22Rv1 (cell line): Measurements from ENCODE around the gene ATP11B.

Experiments used
- CTCF ChIP-seq: fragments of 450-650 bp; IDR thresholded peaks from 2 replicates; pipeline ENCODE4 v1.5.1; 2017; ENCODE audit warnings: mild to moderate bottlenecking
- ZFX ChIP-seq: fragments of 450-650 bp; IDR thresholded peaks from 2 replicates; pipeline ENCODE4 v1.6.1; 2017; ENCODE audit warnings: antibody characterized with exemption, borderline replicate concordance

GRCh38 chr3:182895513-182896112 lies 102.3 kb downstream of the ATP11B start:
- TF ChIP-seq CTCF: no peak
- no peak for TF ChIP-seq ZFX
